ENCODE data around the gene NEFH. TPM values are rescaled to one million over a fixed set of nuclear protein-coding genes. Genes with fewer than 3 reads are reported as not detected.

NEFH gene
- total and polyA plus RNA-seq, 2 donors (not counting 1 experiment from before 2014, with no cell fraction given): 0.04 to 0.10 TPM

DNA sequence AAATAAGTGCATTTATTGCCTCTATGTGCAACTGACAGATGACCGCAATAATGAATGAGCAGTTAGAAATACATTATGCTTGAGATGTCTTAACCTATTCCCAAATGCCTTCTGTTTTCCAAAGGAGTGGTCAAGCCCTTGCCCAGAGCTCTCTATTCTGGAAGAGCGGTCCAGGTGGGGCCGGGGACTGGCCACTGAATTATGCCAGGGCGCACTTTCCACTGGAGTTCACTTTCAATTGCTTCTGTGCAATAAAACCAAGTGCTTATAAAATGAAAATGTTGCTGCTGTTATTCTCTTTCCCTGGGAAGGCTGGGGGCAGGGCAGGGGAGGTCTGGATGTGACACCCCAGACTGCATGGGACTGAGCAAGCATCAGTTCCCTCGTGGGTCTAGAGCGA is 11.0 kb downstream of the NEFH start:
- intact Hi-C loops (cut with micrococcal nuclease): no loop called here

DNA sequence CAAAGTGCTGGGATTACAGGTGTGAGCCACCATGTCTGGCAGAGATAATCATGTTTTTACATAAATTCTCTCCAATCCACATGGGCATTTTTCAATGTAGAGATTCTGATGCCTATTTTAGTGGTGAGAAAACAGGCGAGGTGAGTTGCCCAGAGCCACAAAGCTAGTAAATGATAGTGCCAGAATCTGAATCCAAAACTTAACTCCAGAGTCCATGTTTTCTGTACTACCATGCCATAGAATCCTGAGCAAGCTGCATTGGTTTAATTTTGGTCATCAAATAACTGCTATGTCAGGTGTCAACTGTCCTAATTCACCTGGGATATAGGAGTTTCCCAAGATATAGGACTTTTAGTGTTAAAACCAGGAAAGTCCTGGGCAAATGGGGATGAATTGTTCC is 13.6 kb downstream of the NEFH start:
- Mint-ChIP-seq H3K27ac (no peak overlapping the region), H3K27me3 (no peaks in the 10 kb centered on the region), H3K4me3 (no peak overlapping the region), H3K9me3 (ENCODE audit: insufficient read depth) (peaks cover 7% of the 10 kb centered on the region), H3K4me1 (peaks cover 21% of the 10 kb centered on the region)
- DNase-seq (no peak), ATAC-seq (ENCODE audit: low read depth) (no peak)
- Histone ChIP-seq H3K4me2 (replicated peaks; ENCODE audit: low read depth, low read length, poor library complexity, severe bottlenecking) (no peak overlapping the region), H3K9ac (ENCODE audit: low read length) (no peak overlapping the region), H3K4me1 (ENCODE audit: control insufficient read depth in 2 of 2, insufficient read depth in 2 of 2, low read length in 2 of 2) (peaks cover 16 to 19% of the 10 kb centered on the region in 2 donors), H3K4me3 (ENCODE audit: control extremely low read depth in 1 of 5, extremely low read depth in 1 of 5, insufficient read depth in 1 of 5, low read depth in 2 of 5, low read length in 4 of 5) (no peak overlapping the region), H3K36me3 (replicated peaks in 1 of 2; ENCODE audit: control extremely low read depth in 1 of 2, control insufficient read depth in 1 of 2, extremely low read depth in 1 of 2, insufficient read depth in 2 of 2, low read length in 1 of 2) (peaks cover 0 to 2% of the 10 kb centered on the region in 2 experiments), H2AFZ (ENCODE audit: insufficient read depth, low read depth, low read length, poor library complexity, severe bottlenecking) (no peak overlapping the region), H3K27me3 (replicated peaks in 1 of 4; ENCODE audit: control extremely low read depth in 1 of 4, control insufficient read depth in 3 of 4, insufficient read depth in 4 of 4, low read length in 3 of 4) (no peaks in the 10 kb centered on the region), H3K9me3 (ENCODE audit: control extremely low read depth in 1 of 3, control insufficient read depth in 2 of 3, insufficient read depth in 1 of 3, low read length in 2 of 3) (peaks cover 0 to 6% (median 6%) of the 10 kb centered on the region in 3 donors), H4K20me1 (ENCODE audit: control insufficient read depth, insufficient read depth, low read length, poor library complexity, severe bottlenecking) (no peaks in the 10 kb centered on the region), H3K27ac (ENCODE audit: low read length in 2 of 2) (no peak overlapping the region), H3K79me2 (ENCODE audit: control insufficient read depth, insufficient read depth, low read length) (no peaks in the 10 kb centered on the region)
- ChIA-PET CTCF (no interaction called here), POLR2A (no interaction called here)
- TF ChIP-seq, protein P1, sequence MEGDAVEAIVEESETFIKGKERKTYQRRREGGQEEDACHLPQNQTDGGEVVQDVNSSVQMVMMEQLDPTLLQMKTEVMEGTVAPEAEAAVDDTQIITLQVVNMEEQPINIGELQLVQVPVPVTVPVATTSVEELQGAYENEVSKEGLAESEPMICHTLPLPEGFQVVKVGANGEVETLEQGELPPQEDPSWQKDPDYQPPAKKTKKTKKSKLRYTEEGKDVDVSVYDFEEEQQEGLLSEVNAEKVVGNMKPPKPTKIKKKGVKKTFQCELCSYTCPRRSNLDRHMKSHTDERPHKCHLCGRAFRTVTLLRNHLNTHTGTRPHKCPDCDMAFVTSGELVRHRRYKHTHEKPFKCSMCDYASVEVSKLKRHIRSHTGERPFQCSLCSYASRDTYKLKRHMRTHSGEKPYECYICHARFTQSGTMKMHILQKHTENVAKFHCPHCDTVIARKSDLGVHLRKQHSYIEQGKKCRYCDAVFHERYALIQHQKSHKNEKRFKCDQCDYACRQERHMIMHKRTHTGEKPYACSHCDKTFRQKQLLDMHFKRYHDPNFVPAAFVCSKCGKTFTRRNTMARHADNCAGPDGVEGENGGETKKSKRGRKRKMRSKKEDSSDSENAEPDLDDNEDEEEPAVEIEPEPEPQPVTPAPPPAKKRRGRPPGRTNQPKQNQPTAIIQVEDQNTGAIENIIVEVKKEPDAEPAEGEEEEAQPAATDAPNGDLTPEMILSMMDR (IDR thresholded peaks at IDR 0.05): no peak
- TF ChIP-seq EZH2 (IDR thresholded peaks at IDR 0.05; ENCODE audit: borderline replicate concordance, insufficient read depth, low read depth, low read length, poor library complexity, severe bottlenecking): no peak
- intact Hi-C loops (cut with micrococcal nuclease): no loop called here
- 100% methylated on average over 1 of the region's 1 CpG for WGBS (ENCODE audit: insufficient coverage)

More for the DNA sequence above, 11.0 kb downstream of the NEFH start:
- Mint-ChIP-seq H3K4me3 (no peak overlapping the region), H3K27me3 (peaks cover 3% of the 10 kb centered on the region), H3K27ac (no peak overlapping the region), H3K9me3 (ENCODE audit: insufficient read depth) (peaks cover 7% of the 10 kb centered on the region), H3K4me1 (peaks cover 27% of the 10 kb centered on the region)
- no peaks in the 10 kb centered on the region for H3K79me2 ChIP-seq (ENCODE audit: control insufficient read depth, insufficient read depth, low read length)
- DNase-seq (no peak), ATAC-seq (ENCODE audit: low read depth) (no peak)
- no peak overlapping the region for H2AFZ ChIP-seq (ENCODE audit: insufficient read depth, low read depth, low read length, poor library complexity, severe bottlenecking)
- no peak overlapping the region for H3K27ac ChIP-seq (ENCODE audit: low read length in 2 of 2)
- H3K4me3 ChIP-seq (ENCODE audit: control extremely low read depth in 1 of 5, extremely low read depth in 1 of 5, insufficient read depth in 1 of 5, low read depth in 2 of 5, low read length in 4 of 5): no peak overlapping the region
- H3K9me3 ChIP-seq (ENCODE audit: control extremely low read depth in 1 of 3, control insufficient read depth in 2 of 3, insufficient read depth in 1 of 3, low read length in 2 of 3): peaks cover 0 to 6% (median 6%) of the 10 kb centered on the region in 3 donors
- no peaks in the 10 kb centered on the region for H4K20me1 ChIP-seq (ENCODE audit: control insufficient read depth, insufficient read depth, low read length, poor library complexity, severe bottlenecking)
- no peak overlapping the region for H3K9ac ChIP-seq (ENCODE audit: low read length)
- no peak for TF ChIP-seq EZH2 (IDR thresholded peaks at IDR 0.05; ENCODE audit: borderline replicate concordance, insufficient read depth, low read depth, low read length, poor library complexity, severe bottlenecking)
- TF ChIP-seq, protein P1 (IDR thresholded peaks at IDR 0.05): no peak
- WGBS (ENCODE audit: insufficient coverage): 87% methylated on average over 5 of the region's 6 CpGs
- ChIA-PET POLR2A (no interaction called here), CTCF (no interaction called here)
- H3K27me3 ChIP-seq (replicated peaks in 1 of 4; ENCODE audit: control extremely low read depth in 1 of 4, control insufficient read depth in 3 of 4, insufficient read depth in 4 of 4, low read length in 3 of 4): peaks cover 0 to 4% (median 0%) of the 10 kb centered on the region in 4 experiments
- H3K4me2 ChIP-seq (replicated peaks; ENCODE audit: low read depth, low read length, poor library complexity, severe bottlenecking): no peak overlapping the region
- peaks cover 0 to 2% of the 10 kb centered on the region in 2 experiments for H3K36me3 ChIP-seq (replicated peaks in 1 of 2; ENCODE audit: control extremely low read depth in 1 of 2, control insufficient read depth in 1 of 2, extremely low read depth in 1 of 2, insufficient read depth in 2 of 2, low read length in 1 of 2)
- H3K4me1 ChIP-seq (ENCODE audit: control insufficient read depth in 2 of 2, insufficient read depth in 2 of 2, low read length in 2 of 2): peaks cover 18 to 21% of the 10 kb centered on the region in 2 donors
